GM12801 (cell line): Measurements from ENCODE around the gene IGF2R.

Experiments
- CTCF ChIP-seq: IDR thresholded peaks from one replicate; pipeline ENCODE4 v1.5.1; 2011; ENCODE audit warnings: control low read depth; ENCODE audit not compliant: insufficient read length; ENCODE audit errors: extremely low read depth

IGF2R gene

GRCh38 chr6:160133441-160134336, 164.8 kb downstream of the IGF2R start:
- TF ChIP-seq CTCF: no peak

- TF ChIP-seq CTCF: no peak
These were observed 166.1 kb downstream of the IGF2R start for GRCh38 chr6:160134779-160135547.

GRCh38 chr6:160135907-160136655, 167.2 kb downstream of the IGF2R start:
- TF ChIP-seq CTCF: no peak

- no peak for TF ChIP-seq CTCF
These were observed 168.5 kb downstream of the IGF2R start for GRCh38 chr6:160137130-160137988.

- no peak for TF ChIP-seq CTCF
These were observed 169.3 kb downstream of the IGF2R start for GRCh38 chr6:160137989-160138835.

GRCh38 chr6:160138839-160139419, 170.0 kb downstream of the IGF2R start:
- no peak for TF ChIP-seq CTCF
